Transverse colon (tissue), 4 donors: Measurements from ENCODE around the gene MYLK.

ENCODE experiments used
- POLR2A ChIP-seq: fragments of 450-650 bp; IDR thresholded peaks from one replicate; pipeline ENCODE4 v1.6.1; 2016; ENCODE audit warnings: antibody characterized with exemption, mild to moderate bottlenecking, moderate library complexity
- POLR2AphosphoS5 ChIP-seq, 3 donors: sonication (generic); formaldehyde crosslinking; IDR thresholded peaks; one replicate each; pipeline ENCODE4 v1.6.1; 2016; ENCODE audit warnings: antibody characterized with exemption in 3 of 3
- TF ChIP-seq, protein P1 (sequence below), 5 experiments: fragments of 200-600 bp in 3 of 5; fragments of 450-650 bp in 2 of 5; sonication (generic) in 3 of 5; IDR thresholded peaks; 1 replicate in 2 of 5; 2 replicates in 3 of 5; pipeline ENCODE4 v1.5.1; 2016 to 2017; ENCODE audit warnings: antibody characterized with exemption in 5 of 5, inconsistent platforms in 3 of 5, mild to moderate bottlenecking in 2 of 5, moderate library complexity in 1 of 5

DNA sequence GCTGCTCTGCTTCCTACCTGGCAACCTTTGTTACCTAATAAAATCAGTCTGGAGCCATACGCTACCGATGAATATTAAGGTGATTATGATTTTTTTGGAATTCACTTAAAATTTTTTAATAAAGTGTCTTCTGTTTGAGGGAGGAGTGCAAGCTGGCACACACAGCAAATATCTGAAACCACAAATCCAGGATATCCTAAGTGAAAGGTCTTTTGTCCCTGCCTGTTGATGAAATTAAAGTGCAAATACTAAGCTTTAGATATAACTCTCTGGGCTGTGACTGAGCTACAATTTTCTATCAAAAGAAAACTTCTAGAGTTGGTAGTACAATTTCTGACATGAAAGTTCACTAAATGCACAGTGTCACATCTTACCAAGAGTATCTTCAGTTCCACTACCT, 322.9 kb downstream of the MYLK start:
- TF ChIP-seq POLR2AphosphoS5 (IDR thresholded peaks at IDR 0.05) (no peak), POLR2A (no peak)
- TF ChIP-seq, protein P1, sequence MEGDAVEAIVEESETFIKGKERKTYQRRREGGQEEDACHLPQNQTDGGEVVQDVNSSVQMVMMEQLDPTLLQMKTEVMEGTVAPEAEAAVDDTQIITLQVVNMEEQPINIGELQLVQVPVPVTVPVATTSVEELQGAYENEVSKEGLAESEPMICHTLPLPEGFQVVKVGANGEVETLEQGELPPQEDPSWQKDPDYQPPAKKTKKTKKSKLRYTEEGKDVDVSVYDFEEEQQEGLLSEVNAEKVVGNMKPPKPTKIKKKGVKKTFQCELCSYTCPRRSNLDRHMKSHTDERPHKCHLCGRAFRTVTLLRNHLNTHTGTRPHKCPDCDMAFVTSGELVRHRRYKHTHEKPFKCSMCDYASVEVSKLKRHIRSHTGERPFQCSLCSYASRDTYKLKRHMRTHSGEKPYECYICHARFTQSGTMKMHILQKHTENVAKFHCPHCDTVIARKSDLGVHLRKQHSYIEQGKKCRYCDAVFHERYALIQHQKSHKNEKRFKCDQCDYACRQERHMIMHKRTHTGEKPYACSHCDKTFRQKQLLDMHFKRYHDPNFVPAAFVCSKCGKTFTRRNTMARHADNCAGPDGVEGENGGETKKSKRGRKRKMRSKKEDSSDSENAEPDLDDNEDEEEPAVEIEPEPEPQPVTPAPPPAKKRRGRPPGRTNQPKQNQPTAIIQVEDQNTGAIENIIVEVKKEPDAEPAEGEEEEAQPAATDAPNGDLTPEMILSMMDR (IDR thresholded peaks at IDR 0.05) = no peak
